ENCODE results near the gene CDH22.
A peak's percentile ranks its signal among the peaks of the same experiment; 100 is the strongest.

Gene CDH22

DNA sequence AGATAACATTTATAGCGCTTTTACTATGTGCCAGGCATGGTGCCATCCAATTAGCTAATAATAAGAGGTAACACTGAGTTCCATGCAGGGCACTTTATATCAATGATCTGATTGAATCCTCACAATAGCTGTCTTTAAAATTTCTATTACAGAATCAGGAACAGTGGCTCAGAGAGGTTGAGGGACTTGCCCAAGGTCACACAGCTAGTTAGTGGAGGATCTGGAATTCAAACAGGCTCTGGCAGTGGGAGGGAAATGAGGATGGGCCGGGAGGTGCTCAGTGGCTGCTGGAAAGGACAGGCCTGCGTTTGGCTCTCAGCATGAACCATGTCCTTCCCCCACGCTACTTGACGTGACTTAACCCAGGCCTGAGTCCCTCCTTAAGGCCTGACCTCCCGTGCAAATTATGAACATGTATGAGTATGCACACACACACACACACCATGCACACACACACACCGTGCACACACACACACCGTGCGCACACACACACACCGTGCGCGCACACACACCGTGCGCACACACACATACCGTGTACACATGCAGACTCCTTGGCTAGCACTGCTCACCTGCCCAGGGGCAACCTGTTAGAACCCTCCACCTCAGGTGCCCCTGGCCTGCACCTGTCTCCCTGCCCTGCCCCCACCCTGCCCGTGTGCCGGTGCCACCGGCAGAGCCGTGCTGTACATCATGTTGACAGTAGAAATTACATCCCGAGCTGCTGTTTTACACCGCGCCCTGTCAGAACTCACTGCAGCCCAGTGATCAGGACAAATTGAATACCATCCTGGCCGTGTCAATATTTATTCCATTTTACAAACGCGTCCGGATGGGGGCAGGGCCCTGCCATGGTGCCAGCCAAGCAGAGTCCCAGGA is 43.7 kb downstream of the CDH22 start:
- no peak for DNase-seq

DNA sequence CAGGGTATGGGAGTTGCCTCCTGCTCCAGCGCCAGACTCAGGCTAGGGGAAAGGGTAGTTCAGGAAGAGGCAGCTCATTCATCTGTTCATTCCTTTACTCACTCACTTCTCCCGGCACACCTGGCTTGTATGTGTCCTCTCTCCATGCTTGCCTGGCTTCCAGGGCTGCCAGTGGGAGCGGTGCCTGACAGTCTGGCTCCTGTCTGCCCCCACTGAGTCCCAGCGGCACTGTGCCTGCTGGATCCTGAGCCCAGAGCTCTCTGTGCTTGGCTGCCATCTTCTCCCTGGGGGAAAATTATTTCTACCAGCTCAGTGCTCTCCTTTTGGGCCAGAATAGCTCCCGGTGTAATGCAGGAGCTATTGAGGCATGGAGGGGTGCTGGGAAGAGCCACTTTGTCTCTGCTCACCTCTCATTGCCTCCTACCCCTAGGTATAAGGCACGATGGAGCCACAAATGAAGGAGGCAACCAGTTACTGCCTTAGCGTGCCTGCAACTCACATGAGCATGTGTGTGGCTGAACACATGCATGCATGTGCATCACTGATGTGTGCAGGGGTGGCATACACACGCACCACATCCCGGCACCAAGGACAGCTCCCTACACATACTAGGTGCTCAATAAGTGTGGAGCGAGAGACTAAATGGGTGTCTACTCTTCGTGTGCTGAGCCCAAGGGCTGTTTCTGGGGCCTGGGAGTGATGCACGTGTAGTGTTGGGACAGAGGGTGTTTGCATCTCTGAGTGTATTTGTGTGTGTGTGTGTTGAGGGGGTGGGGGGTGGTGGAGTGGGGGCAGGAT is 46.6 kb downstream of the CDH22 start:
- no peak for DNase-seq

DNA sequence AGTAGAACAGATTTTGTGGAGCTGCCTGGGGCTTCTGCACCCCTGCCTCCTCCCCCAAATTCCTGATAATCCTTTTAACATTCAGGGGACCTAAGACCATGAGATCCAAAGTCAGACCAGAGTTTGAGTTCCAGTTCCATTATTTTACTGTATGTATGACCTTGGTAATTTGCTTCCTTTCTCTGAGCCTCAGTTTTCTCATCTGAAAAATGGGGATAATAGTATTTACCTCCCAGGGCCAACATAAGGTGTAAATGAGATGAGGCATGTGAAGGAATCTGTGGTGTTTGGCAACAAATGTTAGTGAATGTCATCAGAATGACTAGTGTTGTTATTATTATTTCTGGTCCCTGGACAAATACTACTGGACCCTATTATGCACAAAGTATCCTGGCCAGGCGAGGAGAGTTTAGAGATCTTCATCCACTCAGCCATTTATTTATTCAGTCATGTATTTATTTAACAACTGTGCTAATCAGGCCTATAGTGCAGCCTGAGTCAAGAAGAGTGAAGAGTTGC is 47.3 kb downstream of the CDH22 start:
- DNase-seq: no peak

DNA sequence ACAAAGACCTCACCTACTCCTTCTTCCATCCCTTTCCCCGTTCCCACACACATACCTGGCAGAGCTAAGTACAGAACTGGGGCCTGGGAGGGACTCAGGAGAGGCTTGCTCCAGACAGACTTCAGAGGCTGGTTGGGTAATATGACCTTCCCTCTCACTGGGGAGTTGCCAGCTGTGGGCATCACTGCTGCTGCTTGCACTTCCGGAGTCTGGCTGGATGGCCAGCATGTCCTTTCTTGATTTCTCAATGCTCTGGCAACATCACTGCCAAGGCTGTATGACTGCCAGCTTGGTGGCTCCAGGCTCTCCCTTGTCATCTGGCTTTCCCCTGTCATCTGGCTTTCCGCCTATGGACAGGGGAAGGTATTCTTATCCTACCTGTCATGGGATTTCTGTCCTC is 47.8 kb downstream of the CDH22 start:
- DNase-seq: no peak

DNA sequence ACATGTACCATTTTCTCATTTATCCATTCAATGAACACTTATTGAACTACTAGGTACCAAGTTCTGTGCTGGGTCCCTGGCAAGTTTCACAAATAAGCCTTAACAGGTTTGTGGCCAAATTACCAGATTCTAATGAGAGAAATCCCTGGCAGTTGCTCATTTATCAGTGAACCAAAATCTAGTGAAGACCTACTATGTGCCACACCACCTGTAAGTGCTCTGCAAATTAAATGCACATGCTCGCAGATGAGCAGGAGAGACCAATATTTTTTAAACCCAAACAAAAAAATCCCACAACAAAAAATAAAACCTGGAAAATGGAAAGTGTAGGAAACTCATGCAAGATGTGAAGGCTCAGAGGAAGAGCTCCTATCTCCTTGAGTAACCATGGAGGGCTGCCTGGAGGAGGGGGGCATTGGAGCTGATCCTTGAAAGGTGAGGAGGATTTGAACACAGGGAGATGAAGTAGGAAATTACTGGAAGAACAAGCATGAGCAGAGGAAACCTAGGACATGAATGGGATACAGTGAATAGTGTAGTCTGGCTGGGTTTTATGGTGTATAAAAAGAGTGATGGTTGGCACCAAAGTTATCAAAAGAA is 48.9 kb downstream of the CDH22 start:
- no peak for DNase-seq

DNA sequence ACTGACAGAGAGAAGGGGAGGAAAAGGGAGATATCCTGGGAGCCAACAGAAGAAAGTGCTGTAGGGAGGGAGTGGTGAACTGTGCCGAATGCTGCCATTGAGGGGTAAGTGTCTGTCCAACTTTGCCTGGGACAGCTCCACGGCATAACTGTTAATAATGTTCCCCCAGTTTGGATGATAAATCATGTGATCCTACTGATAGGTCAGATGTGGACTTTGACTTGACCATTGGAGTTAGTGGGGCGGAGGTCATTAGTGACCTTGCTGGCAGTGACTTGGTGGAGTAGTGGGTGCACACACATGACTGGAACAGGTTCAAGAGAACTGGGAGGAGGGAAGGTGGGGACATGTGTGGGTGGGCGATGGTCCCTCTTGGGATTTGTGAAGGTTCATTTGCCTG is 50.4 kb downstream of the CDH22 start:
- no peak for DNase-seq

- DNase-seq: no peak
Measured at GRCh38 chr20:46256293-46256692, 52.0 kb downstream of the CDH22 start.

GRCh38 chr20:46255440-46256104 is 52.7 kb downstream of the CDH22 start:
- peak; percentile 22 for DNase-seq

- no peak for DNase-seq
Measured at GRCh38 chr20:46253391-46253790, 54.9 kb downstream of the CDH22 start.

DNA sequence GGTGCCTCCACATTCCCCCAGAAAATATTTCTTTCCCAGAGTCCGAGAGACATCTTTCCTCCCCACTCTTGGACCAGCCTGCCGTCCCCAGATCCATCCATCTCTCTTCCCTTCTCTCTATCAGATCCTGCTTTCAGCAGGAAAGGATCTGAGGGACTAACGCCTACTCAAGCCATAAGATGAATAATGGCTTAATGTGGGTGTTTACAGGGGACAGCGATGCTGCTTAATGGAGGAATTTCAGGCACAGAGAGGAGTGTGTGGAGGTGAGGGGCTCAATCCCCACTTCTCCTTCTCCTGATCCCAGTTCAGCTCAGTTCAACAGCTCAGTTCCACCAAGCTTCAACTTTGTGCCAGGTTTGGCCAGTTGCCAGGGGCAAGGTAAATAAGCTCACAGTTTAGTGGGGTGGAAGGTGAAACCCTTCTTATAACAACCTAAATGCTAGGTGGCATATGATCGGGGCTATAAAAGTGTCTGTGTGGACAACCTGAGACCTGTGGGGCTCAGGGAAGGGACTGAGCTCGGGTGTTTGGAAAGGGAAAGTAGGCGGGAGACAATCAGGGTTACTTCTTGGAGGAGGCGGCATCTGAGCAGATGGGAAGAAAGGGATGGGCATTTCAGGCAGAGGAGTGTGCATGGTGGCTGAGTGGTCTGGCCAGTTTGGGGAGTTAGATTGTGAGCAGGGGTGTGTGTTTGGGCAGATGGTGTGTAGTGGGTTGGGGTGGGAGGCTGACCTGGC is 55.8 kb downstream of the CDH22 start:
- DNase-seq: no peak

DNA sequence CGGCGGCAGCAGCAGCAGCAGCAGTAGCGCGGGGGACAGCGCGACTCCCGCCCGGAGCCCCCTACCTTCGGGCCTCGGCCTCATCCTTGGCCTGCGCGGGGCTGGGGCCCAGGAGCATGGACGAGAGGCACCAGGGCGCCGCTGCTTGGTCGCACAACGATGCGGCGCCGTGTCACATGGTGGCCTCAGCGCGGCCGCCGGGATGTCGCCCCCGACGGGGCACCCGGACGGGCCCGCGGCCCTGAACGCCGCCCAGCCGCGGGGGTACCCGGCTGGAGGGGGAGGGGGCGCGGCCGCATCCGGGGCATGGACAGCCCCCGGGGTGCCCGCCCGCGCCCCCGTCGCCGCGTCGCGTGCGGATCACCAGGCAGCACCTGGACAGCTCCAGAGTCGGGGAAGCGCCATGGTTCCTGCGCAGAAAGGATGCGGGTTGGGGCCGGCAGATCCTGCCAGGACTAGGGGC is 57.1 kb downstream of the CDH22 start:
- no peak for DNase-seq

- DNase-seq: no peak
Measured at GRCh38 chr20:46250772-46251171, 57.5 kb downstream of the CDH22 start.

GRCh38 chr20:46249671-46250070 is 58.6 kb downstream of the CDH22 start:
- no peak for DNase-seq

DNA sequence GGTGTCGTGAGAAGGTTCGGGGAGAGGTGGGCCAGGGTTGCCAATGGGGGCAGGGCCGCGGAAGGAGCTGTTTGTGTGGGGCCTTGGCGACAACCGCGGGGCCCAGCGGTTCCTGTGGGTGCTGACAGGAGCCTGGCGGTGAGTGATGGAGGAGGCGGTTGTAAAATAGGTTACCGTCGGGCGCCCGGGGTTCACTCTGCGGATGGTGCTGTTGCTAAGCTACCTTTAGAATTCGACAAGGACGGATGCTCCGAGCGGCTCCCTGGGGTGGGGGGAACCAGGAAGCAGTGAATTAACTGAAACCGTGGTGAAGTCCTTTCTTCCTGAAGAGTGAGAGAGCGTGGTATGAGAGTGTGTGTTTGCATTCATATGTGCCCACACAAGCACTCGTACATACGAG is 61.7 kb downstream of the CDH22 start:
- no peak for DNase-seq

GRCh38 chr20:46243707-46244628 is 64.3 kb downstream of the CDH22 start:
- DNase-seq: no peak

GRCh38 chr20:46242390-46242789 is 65.9 kb downstream of the CDH22 start:
- no peak for DNase-seq

DNA sequence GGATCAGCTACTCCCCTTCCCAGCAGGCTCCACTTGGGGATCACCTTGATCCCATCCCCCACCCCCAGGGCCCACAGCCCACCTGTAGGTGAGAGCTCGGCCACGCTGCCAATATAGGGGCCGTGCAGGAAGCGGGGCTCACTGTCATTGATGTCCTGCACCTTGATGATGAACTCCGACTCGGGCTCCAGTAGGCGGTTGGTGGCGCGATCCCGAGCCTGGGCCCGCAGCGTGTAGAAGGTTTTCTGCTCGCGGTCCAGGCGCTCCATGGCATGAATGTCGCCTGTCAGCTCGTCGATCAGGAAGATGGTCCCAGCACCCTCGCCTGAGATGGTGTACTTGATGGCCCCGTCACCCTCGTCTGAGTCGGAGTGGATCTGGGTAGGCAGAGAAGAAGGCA is 67.4 kb downstream of the CDH22 start:
- no peak for DNase-seq

- no peak for DNase-seq
Measured at GRCh38 chr20:46240065-46240464, 68.2 kb downstream of the CDH22 start.

GRCh38 chr20:46237736-46238135 is 70.6 kb downstream of the CDH22 start:
- no peak for DNase-seq

GRCh38 chr20:46237227-46237626 is 71.1 kb downstream of the CDH22 start:
- DNase-seq: no peak

DNA sequence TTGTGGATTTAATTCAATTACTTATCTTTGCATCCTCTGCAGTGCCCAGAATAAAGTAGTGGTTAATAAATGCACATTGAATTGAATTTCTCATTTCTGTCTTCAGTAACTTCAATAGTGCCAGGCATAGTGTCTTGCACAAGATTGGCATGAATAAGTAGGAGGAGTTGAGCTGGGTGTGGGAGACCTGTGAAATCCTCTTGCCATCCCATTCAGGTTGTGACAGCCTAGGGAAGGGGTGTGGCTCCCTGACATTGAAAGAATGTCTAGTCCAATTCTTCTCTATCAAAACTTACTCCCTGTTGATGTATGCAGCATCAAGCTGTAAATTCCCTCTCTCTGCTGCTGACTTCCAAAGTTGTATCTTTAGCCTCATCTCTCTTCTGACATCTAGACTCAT is 73.2 kb downstream of the CDH22 start:
- DNase-seq: no peak
